ENCODE measurements around the gene CCIN.

- TF ChIP-seq CTCF (IDR thresholded peaks at IDR 0.05): no peak
- no peak for TF ChIP-seq CBFB (CRISPR knock-in tag; IDR thresholded peaks at IDR 0.05; ENCODE audit: low read depth)
- TF ChIP-seq PRDM15 (CRISPR knock-in tag; IDR thresholded peaks at IDR 0.05): no peak
- no peak for TF ChIP-seq ZNF121 (CRISPR knock-in tag; IDR thresholded peaks at IDR 0.05)
- TF ChIP-seq PREB (CRISPR knock-in tag; IDR thresholded peaks at IDR 0.05; ENCODE audit: borderline replicate concordance): no peak
- TF ChIP-seq ZNF512 (CRISPR knock-in tag; IDR thresholded peaks at IDR 0.05; ENCODE audit: borderline replicate concordance): no peak
These were observed 45.4 kb downstream of the CCIN start for GRCh38 chr9:36214571-36214970.
